GM18526 (cell line): ENCODE measurements around the gene IMP4.

ENCODE experiments used
- POLR2A ChIP-seq: IDR thresholded peaks from 3 replicates; pipeline ENCODE4 v1.6.1; 2011; ENCODE audit not compliant: insufficient read length; ENCODE audit errors: extremely low read depth

Gene IMP4

GRCh38 chr2:130391872-130392670 lies 49.4 kb downstream of the IMP4 start:
- no peak for TF ChIP-seq POLR2A

GRCh38 chr2:130393318-130393910 lies 50.7 kb downstream of the IMP4 start:
- TF ChIP-seq POLR2A = no peak
